GM23248 (cell line): ENCODE results near the gene RASSF8.

ENCODE experiments used
- EZH2 ChIP-seq: fragments of 200-600 bp; sonication (generic); IDR thresholded peaks from 2 replicates; pipeline ENCODE4 v1.6.1; 2018; ENCODE audit warnings: antibody characterized with exemption, mild to moderate bottlenecking; ENCODE audit not compliant: insufficient read depth, poor library complexity, severe bottlenecking
- EZH2phosphoT487 ChIP-seq: fragments of 200-600 bp; sonication (generic); IDR thresholded peaks from 2 replicates; pipeline ENCODE4 v1.6.1; 2018; ENCODE audit warnings: antibody characterized with exemption, moderate library complexity, mild to moderate bottlenecking, low read depth; ENCODE audit not compliant: insufficient read depth

DNA sequence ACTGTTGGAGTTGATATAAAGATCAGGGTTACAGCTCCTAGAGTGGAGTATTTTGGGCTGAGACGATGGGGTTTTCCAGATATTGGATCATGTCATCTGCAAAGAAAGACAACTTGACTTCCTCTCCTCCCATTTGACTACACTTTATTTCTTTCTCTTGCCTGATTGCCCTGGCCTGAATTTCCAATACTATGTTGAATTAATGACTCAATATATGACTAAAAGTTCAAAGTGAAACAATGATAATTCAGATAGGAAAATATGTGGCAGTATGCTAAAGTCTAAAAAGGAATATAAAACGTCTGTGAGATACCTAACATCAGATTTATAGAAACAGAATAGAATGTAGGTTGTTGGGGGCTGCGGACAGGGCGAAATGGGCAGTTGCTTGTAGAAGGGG is 94.2 kb downstream of the RASSF8 start:
- TF ChIP-seq EZH2 (no peak), EZH2phosphoT487 (no peak)
